ENCODE results near the gene ZNF143. TPM values are rescaled to one million over a fixed set of nuclear protein-coding genes. Genes with fewer than 3 reads are reported as not detected.
A peak's percentile ranks its signal among the peaks of the same experiment; 100 is the strongest.

ZNF143 gene
- total and polyA plus RNA-seq, 5 donors from 2014 or later, result 32.4 to 45.6 (median 36.4) TPM

GRCh38 chr11:9479899-9480298 lies 19.1 kb downstream of the ZNF143 start:
- no peak overlapping the region for H3K4me3 ChIP-seq (ENCODE audit: low read depth, low read length)
- H3K9me3 ChIP-seq (ENCODE audit: control insufficient read depth in 2 of 2, low read length in 2 of 2), result no peaks in the 10 kb centered on the region
- peaks cover 21% of the 10 kb centered on the region for H3K36me3 Mint-ChIP-seq
- H3K4me1 Mint-ChIP-seq, result peaks cover 0 to 8% (median 3%) of the 10 kb centered on the region in 4 donors
- H3K27ac ChIP-seq (ENCODE audit: insufficient read depth, low read length, poor library complexity, severe bottlenecking), result no peak overlapping the region
- no peaks in the 10 kb centered on the region for H3K9me3 Mint-ChIP-seq
- H3K27me3 ChIP-seq (ENCODE audit: control insufficient read depth, insufficient read depth, low read length), result no peaks in the 10 kb centered on the region
- peaks cover 50% of the 10 kb centered on the region for H3K36me3 ChIP-seq (ENCODE audit: control insufficient read depth, insufficient read depth, low read length)
- DNase-seq (no peak), ATAC-seq (ENCODE audit: low read depth in 2 of 2) (no peak)
- no peak overlapping the region for H3K4me3 Mint-ChIP-seq
- H3K4me1 ChIP-seq (ENCODE audit: control insufficient read depth, insufficient read depth, low read length, poor library complexity, severe bottlenecking), result no peaks in the 10 kb centered on the region
- H3K27me3 Mint-ChIP-seq, result no peaks in the 10 kb centered on the region
- peak overlapping the region in 1 of 3 donors; percentile 52 for H3K27ac Mint-ChIP-seq

GRCh38 chr11:9489080-9489765 lies 28.4 kb downstream of the ZNF143 start:
- no peak for DNase-seq
- no peak overlapping the region for H3K27ac ChIP-seq (ENCODE audit: insufficient read depth, low read length, poor library complexity, severe bottlenecking)
- ATAC-seq (ENCODE audit: low read depth in 2 of 2), result no peak
- H3K4me1 Mint-ChIP-seq, result peaks cover 0 to 6% (median 4%) of the 10 kb centered on the region in 4 donors
- H3K4me1 ChIP-seq (ENCODE audit: control insufficient read depth, insufficient read depth, low read length, poor library complexity, severe bottlenecking), result no peaks in the 10 kb centered on the region
- H3K27ac Mint-ChIP-seq, result peak overlapping the region; percentile 10 to 59 (median 22)
- peaks cover 36% of the 10 kb centered on the region for H3K36me3 Mint-ChIP-seq
- H3K4me3 Mint-ChIP-seq, result no peak overlapping the region
- H3K27me3 ChIP-seq (ENCODE audit: control insufficient read depth, insufficient read depth, low read length), result no peaks in the 10 kb centered on the region
- H3K9me3 Mint-ChIP-seq, result no peaks in the 10 kb centered on the region
- no peaks in the 10 kb centered on the region for H3K9me3 ChIP-seq (ENCODE audit: control insufficient read depth in 2 of 2, low read length in 2 of 2)
- H3K36me3 ChIP-seq (ENCODE audit: control insufficient read depth, insufficient read depth, low read length), result peaks cover 55% of the 10 kb centered on the region
- H3K27me3 Mint-ChIP-seq, result no peaks in the 10 kb centered on the region
- no peak overlapping the region for H3K4me3 ChIP-seq (ENCODE audit: low read depth, low read length)

- peaks cover 0 to 6% (median 4%) of the 10 kb centered on the region in 4 donors for H3K4me1 Mint-ChIP-seq
- H3K27me3 Mint-ChIP-seq, result no peaks in the 10 kb centered on the region
- H3K9me3 Mint-ChIP-seq, result no peaks in the 10 kb centered on the region
- H3K36me3 ChIP-seq (ENCODE audit: control insufficient read depth, insufficient read depth, low read length), result peaks cover 62% of the 10 kb centered on the region
- no peak overlapping the region for H3K27ac ChIP-seq (ENCODE audit: insufficient read depth, low read length, poor library complexity, severe bottlenecking)
- no peaks in the 10 kb centered on the region for H3K9me3 ChIP-seq (ENCODE audit: control insufficient read depth in 2 of 2, low read length in 2 of 2)
- peaks cover 42% of the 10 kb centered on the region for H3K36me3 Mint-ChIP-seq
- ATAC-seq (ENCODE audit: low read depth in 2 of 2), result no peak
- H3K4me1 ChIP-seq (ENCODE audit: control insufficient read depth, insufficient read depth, low read length, poor library complexity, severe bottlenecking), result no peaks in the 10 kb centered on the region
- H3K4me3 Mint-ChIP-seq, result no peak overlapping the region
- no peak for DNase-seq
- no peak overlapping the region for H3K4me3 ChIP-seq (ENCODE audit: low read depth, low read length)
- H3K27ac Mint-ChIP-seq, result no peak overlapping the region
- H3K27me3 ChIP-seq (ENCODE audit: control insufficient read depth, insufficient read depth, low read length), result no peaks in the 10 kb centered on the region
These were observed 29.6 kb downstream of the ZNF143 start for GRCh38 chr11:9490376-9490775.

GRCh38 chr11:9493492-9493891 lies 32.7 kb downstream of the ZNF143 start:
- Mint-ChIP-seq H3K9me3 (no peaks in the 10 kb centered on the region), H3K36me3 (peaks cover 45% of the 10 kb centered on the region)
- H3K36me3 ChIP-seq (ENCODE audit: control insufficient read depth, insufficient read depth, low read length), result peaks cover 78% of the 10 kb centered on the region

GRCh38 chr11:9494316-9494715 lies 33.5 kb downstream of the ZNF143 start:
- DNase-seq (no peak), ATAC-seq (ENCODE audit: low read depth in 2 of 2) (no peak)
- H3K9me3 Mint-ChIP-seq, result no peaks in the 10 kb centered on the region
- H3K9me3 ChIP-seq (ENCODE audit: control insufficient read depth in 2 of 2, low read length in 2 of 2), result no peaks in the 10 kb centered on the region
- peak overlapping the region in 1 of 3 donors; percentile 32 for H3K27ac Mint-ChIP-seq
- no peaks in the 10 kb centered on the region for H3K27me3 Mint-ChIP-seq
- no peak overlapping the region for H3K4me3 ChIP-seq (ENCODE audit: low read depth, low read length)
- no peaks in the 10 kb centered on the region for H3K27me3 ChIP-seq (ENCODE audit: control insufficient read depth, insufficient read depth, low read length)
- H3K4me1 Mint-ChIP-seq, result peaks cover 0 to 4% (median 0%) of the 10 kb centered on the region in 4 donors
- H3K36me3 ChIP-seq (ENCODE audit: control insufficient read depth, insufficient read depth, low read length), result peaks cover 81% of the 10 kb centered on the region
- no peaks in the 10 kb centered on the region for H3K4me1 ChIP-seq (ENCODE audit: control insufficient read depth, insufficient read depth, low read length, poor library complexity, severe bottlenecking)
- peaks cover 43% of the 10 kb centered on the region for H3K36me3 Mint-ChIP-seq
- H3K4me3 Mint-ChIP-seq, result no peak overlapping the region
- no peak overlapping the region for H3K27ac ChIP-seq (ENCODE audit: insufficient read depth, low read length, poor library complexity, severe bottlenecking)

More at GRCh38 chr11:9493492-9493891, 32.7 kb downstream of the ZNF143 start:
- H3K4me1 ChIP-seq (ENCODE audit: control insufficient read depth, insufficient read depth, low read length, poor library complexity, severe bottlenecking), result no peaks in the 10 kb centered on the region
- Mint-ChIP-seq H3K27ac (peak overlapping the region in 1 of 3 donors; percentile 5), H3K27me3 (no peaks in the 10 kb centered on the region), H3K4me1 (peaks cover 0 to 6% (median 2%) of the 10 kb centered on the region in 4 donors), H3K4me3 (no peak overlapping the region)
- H3K4me3 ChIP-seq (ENCODE audit: low read depth, low read length), result no peak overlapping the region
- no peaks in the 10 kb centered on the region for H3K9me3 ChIP-seq (ENCODE audit: control insufficient read depth in 2 of 2, low read length in 2 of 2)
- H3K27me3 ChIP-seq (ENCODE audit: control insufficient read depth, insufficient read depth, low read length), result no peaks in the 10 kb centered on the region
- no peak overlapping the region for H3K27ac ChIP-seq (ENCODE audit: insufficient read depth, low read length, poor library complexity, severe bottlenecking)
- DNase-seq (no peak), ATAC-seq (ENCODE audit: low read depth in 2 of 2) (no peak)

GRCh38 chr11:9495803-9496514 lies 35.1 kb downstream of the ZNF143 start:
- no peaks in the 10 kb centered on the region for H3K27me3 ChIP-seq (ENCODE audit: control insufficient read depth, insufficient read depth, low read length)
- peaks cover 89% of the 10 kb centered on the region for H3K36me3 ChIP-seq (ENCODE audit: control insufficient read depth, insufficient read depth, low read length)
- no peaks in the 10 kb centered on the region for H3K27me3 Mint-ChIP-seq
- no peak for DNase-seq
- no peak overlapping the region for H3K4me3 Mint-ChIP-seq
- H3K27ac ChIP-seq (ENCODE audit: insufficient read depth, low read length, poor library complexity, severe bottlenecking), result no peak overlapping the region
- H3K4me1 ChIP-seq (ENCODE audit: control insufficient read depth, insufficient read depth, low read length, poor library complexity, severe bottlenecking), result no peaks in the 10 kb centered on the region
- H3K36me3 Mint-ChIP-seq, result peaks cover 44% of the 10 kb centered on the region
- H3K27ac Mint-ChIP-seq, result peak overlapping the region in 1 of 3 donors; percentile 78
- H3K4me3 ChIP-seq (ENCODE audit: low read depth, low read length), result no peak overlapping the region
- no peaks in the 10 kb centered on the region for H3K4me1 Mint-ChIP-seq
- H3K9me3 ChIP-seq (ENCODE audit: control insufficient read depth in 2 of 2, low read length in 2 of 2), result no peaks in the 10 kb centered on the region
- ATAC-seq (ENCODE audit: low read depth in 2 of 2), result no peak
- H3K9me3 Mint-ChIP-seq, result no peaks in the 10 kb centered on the region

GRCh38 chr11:9498457-9499078 lies 37.8 kb downstream of the ZNF143 start:
- H3K36me3 ChIP-seq (ENCODE audit: control insufficient read depth, insufficient read depth, low read length), result peaks cover 85% of the 10 kb centered on the region
- H3K4me1 ChIP-seq (ENCODE audit: control insufficient read depth, insufficient read depth, low read length, poor library complexity, severe bottlenecking), result no peaks in the 10 kb centered on the region
- H3K36me3 Mint-ChIP-seq, result peaks cover 55% of the 10 kb centered on the region
- no peak overlapping the region for H3K27ac Mint-ChIP-seq
- DNase-seq (no peak), ATAC-seq (ENCODE audit: low read depth in 2 of 2) (no peak)
- H3K9me3 ChIP-seq (ENCODE audit: control insufficient read depth in 2 of 2, low read length in 2 of 2), result no peaks in the 10 kb centered on the region
- no peaks in the 10 kb centered on the region for H3K9me3 Mint-ChIP-seq
- H3K4me1 Mint-ChIP-seq, result no peaks in the 10 kb centered on the region
- H3K27me3 Mint-ChIP-seq, result no peaks in the 10 kb centered on the region
- no peak overlapping the region for H3K4me3 ChIP-seq (ENCODE audit: low read depth, low read length)
- H3K27ac ChIP-seq (ENCODE audit: insufficient read depth, low read length, poor library complexity, severe bottlenecking), result no peak overlapping the region
- no peaks in the 10 kb centered on the region for H3K27me3 ChIP-seq (ENCODE audit: control insufficient read depth, insufficient read depth, low read length)
- H3K4me3 Mint-ChIP-seq, result no peak overlapping the region

Data from CD4-positive, CD25-positive, alpha-beta regulatory T cell (primary cell).